Fibroblast of skin of abdomen (primary cell): Measurements from ENCODE around the gene UPK3BL2.
"Not testable (repeated sequence)": the region's sequence is repeated elsewhere in the genome, so short reads cannot be mapped to it uniquely, and the experiment has no call there.

Experiments used
- DNase-seq: peaks from one replicate; pipeline ENCODE4 v3.0.0-alpha.2; 2013

The UPK3BL2 gene

GRCh38 chr7:102493220-102493935 lies 50.1 kb downstream of the UPK3BL2 start:
- not testable (repeated sequence) for DNase-seq

- DNase-seq, result not testable (repeated sequence)
Observed at GRCh38 chr7:102490529-102491075, 52.9 kb downstream of the UPK3BL2 start.
